ENCODE measurements around the gene ENDOV. TPM values are rescaled to one million over a fixed set of nuclear protein-coding genes. Genes with fewer than 3 reads are reported as not detected.

The ENDOV gene
- total and polyA plus RNA-seq, 2 experiments from 2014 or later = 21.2 to 33.8 TPM

- Histone ChIP-seq H3K79me2 (no peaks in the 10 kb centered on the region), H3K27ac (no peak overlapping the region), H4K20me1 (ENCODE audit: insufficient read depth, poor library complexity, severe bottlenecking) (no peaks in the 10 kb centered on the region), H3K4me2 (no peak overlapping the region), H3K27me3 (no peaks in the 10 kb centered on the region), H3K9me3 (ENCODE audit: low read depth) (no peaks in the 10 kb centered on the region), H3K9me2 (replicated peaks; ENCODE audit: insufficient read depth) (no peaks in the 10 kb centered on the region), H3K4me3 (no peak overlapping the region), H3K36me3 (replicated peaks; ENCODE audit: insufficient read depth, low read depth) (no peaks in the 10 kb centered on the region), H2AFZ (no peak overlapping the region), H3K4me1 (ENCODE audit: insufficient read depth) (no peaks in the 10 kb centered on the region)
- 79% methylated on average over 22 of the region's 22 CpGs for WGBS (ENCODE audit: low lambda C conversion rate, missing lambda C conversion rate)
- no peak for TF ChIP-seq EZH2phosphoT487 (IDR thresholded peaks at IDR 0.05; ENCODE audit: low read depth, severe bottlenecking, unreplicated experiment)
- no peak for TF ChIP-seq EZH2 (IDR thresholded peaks at IDR 0.05; ENCODE audit: borderline replicate concordance)
- no peak for TF ChIP-seq CTCF (IDR thresholded peaks at IDR 0.05; ENCODE audit: poor library complexity)
- no peak for DNase-seq (ENCODE audit: low spot score)
These were observed 25.7 kb upstream of the ENDOV start for GRCh38 chr17:80389011-80389995.

GRCh38 chr17:80393241-80393890 lies 21.6 kb upstream of the ENDOV start:
- Histone ChIP-seq H3K4me3 (no peak overlapping the region), H3K4me2 (no peak overlapping the region), H3K79me2 (no peaks in the 10 kb centered on the region), H4K20me1 (ENCODE audit: insufficient read depth, poor library complexity, severe bottlenecking) (no peaks in the 10 kb centered on the region), H3K36me3 (replicated peaks; ENCODE audit: insufficient read depth, low read depth) (no peaks in the 10 kb centered on the region), H3K27me3 (no peaks in the 10 kb centered on the region), H3K4me1 (ENCODE audit: insufficient read depth) (no peaks in the 10 kb centered on the region), H2AFZ (no peak overlapping the region), H3K27ac (no peak overlapping the region), H3K9me2 (replicated peaks; ENCODE audit: insufficient read depth) (no peaks in the 10 kb centered on the region), H3K9me3 (ENCODE audit: low read depth) (no peaks in the 10 kb centered on the region)
- TF ChIP-seq EZH2phosphoT487 (IDR thresholded peaks at IDR 0.05; ENCODE audit: low read depth, severe bottlenecking, unreplicated experiment) (no peak), CTCF (IDR thresholded peaks at IDR 0.05; ENCODE audit: poor library complexity) (no peak), EZH2 (IDR thresholded peaks at IDR 0.05; ENCODE audit: borderline replicate concordance) (no peak)
- WGBS (ENCODE audit: low lambda C conversion rate, missing lambda C conversion rate) = 87% methylated on average over 15 of the region's 15 CpGs
- no peak for DNase-seq (ENCODE audit: low spot score)

GRCh38 chr17:80393961-80394360 lies 21.0 kb upstream of the ENDOV start:
- TF ChIP-seq CTCF (IDR thresholded peaks at IDR 0.05; ENCODE audit: poor library complexity) (no peak), EZH2phosphoT487 (IDR thresholded peaks at IDR 0.05; ENCODE audit: low read depth, severe bottlenecking, unreplicated experiment) (no peak), EZH2 (IDR thresholded peaks at IDR 0.05; ENCODE audit: borderline replicate concordance) (no peak)
- Histone ChIP-seq H3K9me3 (ENCODE audit: low read depth) (no peaks in the 10 kb centered on the region), H3K9me2 (replicated peaks; ENCODE audit: insufficient read depth) (no peaks in the 10 kb centered on the region), H3K79me2 (no peaks in the 10 kb centered on the region), H3K4me3 (no peak overlapping the region), H3K36me3 (replicated peaks; ENCODE audit: insufficient read depth, low read depth) (no peaks in the 10 kb centered on the region), H3K4me2 (no peak overlapping the region), H3K27ac (no peak overlapping the region), H3K27me3 (no peaks in the 10 kb centered on the region), H3K4me1 (ENCODE audit: insufficient read depth) (no peaks in the 10 kb centered on the region), H2AFZ (no peak overlapping the region), H4K20me1 (ENCODE audit: insufficient read depth, poor library complexity, severe bottlenecking) (no peaks in the 10 kb centered on the region)
- WGBS (ENCODE audit: low lambda C conversion rate, missing lambda C conversion rate) = 92% methylated on average over 4 of the region's 4 CpGs
- DNase-seq (ENCODE audit: low spot score) = no peak

Data from hepatocyte (in vitro differentiated cells).